GM23338 (cell line): Measurements from ENCODE around the gene PDE6H. TPM values are rescaled to one million over a fixed set of nuclear protein-coding genes. Genes with fewer than 3 reads are reported as not detected.

ENCODE experiments used
- ATAC-seq: fragments of 200-7000 bp; cut with Tn5 transposase; 3 replicates; pipeline ENCODE4 v1.9.1; 2020
- DNase-seq: peaks from one replicate; pipeline ENCODE4 v3.0.0-alpha.2; 2015; ENCODE audit warnings: low spot score
- H2AFZ ChIP-seq: fragments of 200-600 bp; sonication (generic); 2 replicates; pipeline ENCODE4 v1.8.0; 2016; ENCODE audit warnings: antibody characterized with exemption, mild to moderate bottlenecking, moderate library complexity
- H3F3A ChIP-seq: fragments of 200-600 bp; sonication (generic); replicated peaks from 2 replicates; pipeline ENCODE4 v1.8.0; 2017; ENCODE audit warnings: antibody characterized with exemption, mixed run types, low read depth
- H3K27ac ChIP-seq: fragments of 200-600 bp; sonication (generic); 2 replicates; pipeline ENCODE4 v1.6.1; 2016; ENCODE audit warnings: low read depth
- H3K27me3 ChIP-seq: fragments of 200-600 bp; sonication (generic); 2 replicates; pipeline ENCODE4 v1.8.0; 2016; ENCODE audit warnings: mild to moderate bottlenecking, mixed run types, moderate library complexity; ENCODE audit not compliant: insufficient read depth
- H3K36me3 ChIP-seq: fragments of 200-600 bp; sonication (generic); 2 replicates; pipeline ENCODE4 v1.8.0; 2016; ENCODE audit warnings: mild to moderate bottlenecking; ENCODE audit not compliant: insufficient read depth
- H3K4me1 ChIP-seq: fragments of 200-600 bp; sonication (generic); 2 replicates; pipeline ENCODE4 v1.8.0; 2016; ENCODE audit warnings: mild to moderate bottlenecking, moderate library complexity; ENCODE audit not compliant: insufficient read depth
- H3K4me2 ChIP-seq: fragments of 200-600 bp; sonication (generic); 2 replicates; pipeline ENCODE4 v1.7.1; 2017; ENCODE audit warnings: mixed run types
- H3K4me3 ChIP-seq: fragments of 200-600 bp; sonication (generic); 2 replicates; pipeline ENCODE4 v1.6.1; 2016; ENCODE audit warnings: mixed run types
- H3K79me2 ChIP-seq: fragments of 200-600 bp; sonication (generic); replicated peaks from 2 replicates; pipeline ENCODE4 v1.8.0; 2017; ENCODE audit warnings: mild to moderate bottlenecking; ENCODE audit not compliant: insufficient read depth
- H3K9me2 ChIP-seq: fragments of 200-600 bp; sonication (generic); 2 replicates; pipeline ENCODE4 v1.8.0; 2017; ENCODE audit not compliant: insufficient read depth
- H4K20me1 ChIP-seq: fragments of 200-600 bp; sonication (generic); replicated peaks from 2 replicates; pipeline ENCODE4 v1.8.0; 2017; ENCODE audit warnings: mild to moderate bottlenecking; ENCODE audit not compliant: insufficient read depth
- H3K27ac Mint-ChIP-seq: 2 replicates; pipeline ENCODE4 v1.8.0; 2020; ENCODE audit warnings: inconsistent platforms, mild to moderate bottlenecking, moderate library complexity, mixed read lengths
- H3K27me3 Mint-ChIP-seq: 3 replicates; pipeline ENCODE4 v1.8.0; 2022; ENCODE audit warnings: low read depth, mild to moderate bottlenecking, moderate library complexity, mixed read lengths, inconsistent platforms; ENCODE audit not compliant: insufficient read depth, poor library complexity
- H3K36me3 Mint-ChIP-seq: 3 replicates; pipeline ENCODE4 v1.8.0; 2021; ENCODE audit warnings: low read depth, mild to moderate bottlenecking, inconsistent platforms, moderate library complexity, mixed read lengths
- H3K4me1 Mint-ChIP-seq: 3 replicates; pipeline ENCODE4 v1.8.0; 2020; ENCODE audit warnings: mild to moderate bottlenecking, inconsistent platforms, mixed read lengths
- H3K4me3 Mint-ChIP-seq: 3 replicates; pipeline ENCODE4 v1.8.0; 2021; ENCODE audit warnings: moderate library complexity, mild to moderate bottlenecking, inconsistent platforms, mixed read lengths
- H3K9me3 Mint-ChIP-seq: 3 replicates; pipeline ENCODE4 v1.8.0; 2020; ENCODE audit warnings: moderate library complexity, mild to moderate bottlenecking, inconsistent platforms, mixed read lengths
- CREB1 ChIP-seq: fragments of 250-450 bp; sonication (Bioruptor Pico); IDR thresholded peaks from 2 replicates; pipeline ENCODE4 v1.5.0; 2020; ENCODE audit warnings: low read depth, mild to moderate bottlenecking, moderate library complexity
- ETS1 ChIP-seq: IDR thresholded peaks from 2 replicates; pipeline ENCODE4 v1.6.1; 2016; ENCODE audit warnings: antibody characterized with exemption
- EZH2 ChIP-seq: fragments of 200-600 bp; sonication (generic); IDR thresholded peaks from one replicate; pipeline ENCODE4 v1.8.0; 2017; ENCODE audit warnings: antibody characterized with exemption, mild to moderate bottlenecking, low read depth; ENCODE audit not compliant: unreplicated experiment
- EZH2phosphoT487 ChIP-seq: fragments of 200-600 bp; sonication (generic); IDR thresholded peaks from one replicate; pipeline ENCODE4 v1.8.1; 2018; ENCODE audit warnings: antibody characterized with exemption; ENCODE audit not compliant: unreplicated experiment
- JUNB ChIP-seq: IDR thresholded peaks from one replicate; pipeline ENCODE4 v1.6.1; 2016; ENCODE audit warnings: antibody characterized with exemption; ENCODE audit not compliant: unreplicated experiment
- NANOG ChIP-seq: IDR thresholded peaks from 2 replicates; pipeline ENCODE4 v1.6.1; 2016; ENCODE audit warnings: antibody characterized with exemption, borderline replicate concordance
- POLR2AphosphoS5 ChIP-seq: IDR thresholded peaks from 2 replicates; pipeline ENCODE4 v1.6.1; 2016; ENCODE audit warnings: antibody characterized with exemption, low read depth
- STAT1 ChIP-seq: IDR thresholded peaks from one replicate; pipeline ENCODE4 v1.6.1; 2016; ENCODE audit warnings: antibody characterized with exemption; ENCODE audit not compliant: unreplicated experiment
- ZNF114 ChIP-seq: fragments of 250-450 bp; sonication (Bioruptor Pico); IDR thresholded peaks from 2 replicates; pipeline ENCODE4 v1.5.0; 2020; ENCODE audit warnings: mild to moderate bottlenecking, moderate library complexity
- ZNF331 ChIP-seq: fragments of 250-450 bp; sonication (Bioruptor Pico); IDR thresholded peaks from 2 replicates; pipeline ENCODE4 v1.5.0; 2020; ENCODE audit warnings: low read depth, mild to moderate bottlenecking, moderate library complexity
- polyA plus RNA-seq: library from polyadenylated mRNA; unstranded; fragments of >200 nt; fragmentation: Nextera tagmentation; extraction: Ambion mirVana; gene quantifications from 2 replicates; pipeline ENCODE4 v1.2.1, GENCODE V29; 2016
- total RNA-seq: library from RNA; depleted of rRNA; stranded (reverse); fragments of >200 nt; shearing (Covaris generic); gene quantifications from 2 replicates; pipeline ENCODE4 v1.2.3, GENCODE V29; 2014
- TF ChIP-seq, protein P1 (sequence below): IDR thresholded peaks from one replicate; pipeline ENCODE4 v1.6.1; 2018; ENCODE audit warnings: antibody characterized with exemption; ENCODE audit not compliant: unreplicated experiment
- TF ChIP-seq, protein P2 (sequence below): fragments of 250-450 bp; sonication (Bioruptor Pico); IDR thresholded peaks from 2 replicates; pipeline ENCODE4 v1.5.0; 2020; ENCODE audit warnings: mild to moderate bottlenecking, moderate library complexity
- TF ChIP-seq, protein P3 (sequence below), 2 experiments: fragments of 200-600 bp in 1 of 2; sonication (generic) in 1 of 2; conservative IDR thresholded peaks; 2 replicates each; pipeline versions ENCODE4 v1.5.1 to v1.6.1; 2016 to 2017; ENCODE audit warnings: antibody characterized with exemption in 2 of 2, low read depth in 2 of 2, mild to moderate bottlenecking in 2 of 2, moderate library complexity in 1 of 2

Gene PDE6H
- total and polyA plus RNA-seq, 2 experiments from 2014 or later, result not detected

DNA sequence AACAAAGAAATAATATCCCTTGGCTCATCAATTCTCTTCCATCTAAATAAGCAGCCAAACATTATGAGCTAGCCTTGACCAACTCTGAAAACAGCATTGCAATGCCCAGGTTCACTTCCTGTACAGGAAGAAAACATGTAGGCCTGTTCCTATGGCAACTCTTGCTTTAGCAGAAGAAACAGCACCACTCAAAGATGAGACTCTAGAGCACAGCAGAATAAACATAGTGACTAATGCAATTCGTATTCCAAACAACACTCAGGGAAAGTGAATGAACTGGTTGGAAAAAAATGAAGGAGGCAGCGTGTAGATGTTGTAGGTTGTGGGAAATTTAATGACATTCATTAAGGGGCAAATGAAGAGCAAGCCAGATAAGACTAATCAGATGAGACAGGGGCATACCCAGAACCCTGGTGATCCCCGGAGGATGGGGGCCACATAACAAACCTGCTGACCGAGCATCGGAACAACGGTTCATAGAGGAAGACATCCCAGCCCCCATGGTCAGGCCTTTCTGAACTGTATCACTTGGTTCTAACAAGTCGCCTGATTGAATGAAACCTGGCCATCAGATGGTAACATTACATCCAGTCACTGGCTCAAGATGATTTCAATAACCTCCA is 20.4 kb upstream of the PDE6H start:
- H4K20me1 ChIP-seq, result no peaks in the 10 kb centered on the region
- H3K36me3 ChIP-seq, result no peaks in the 10 kb centered on the region
- ATAC-seq, result no peak
- H3K4me3 ChIP-seq, result no peak overlapping the region
- Mint-ChIP-seq H3K36me3 (no peaks in the 10 kb centered on the region), H3K4me1 (peaks cover 17% of the 10 kb centered on the region), H3K4me3 (no peak overlapping the region), H3K27me3 (no peaks in the 10 kb centered on the region), H3K27ac (no peak overlapping the region), H3K9me3 (no peaks in the 10 kb centered on the region)
- H2AFZ ChIP-seq, result no peak overlapping the region
- TF ChIP-seq EZH2 (no peak), STAT1 (no peak), ZNF114 (CRISPR knock-in tag) (no peak), NANOG (no peak), JUNB (no peak), POLR2AphosphoS5 (no peak), EZH2phosphoT487 (no peak), CREB1 (CRISPR knock-in tag) (no peak), ZNF331 (CRISPR knock-in tag) (no peak), ETS1 (no peak)
- TF ChIP-seq, protein P1, sequence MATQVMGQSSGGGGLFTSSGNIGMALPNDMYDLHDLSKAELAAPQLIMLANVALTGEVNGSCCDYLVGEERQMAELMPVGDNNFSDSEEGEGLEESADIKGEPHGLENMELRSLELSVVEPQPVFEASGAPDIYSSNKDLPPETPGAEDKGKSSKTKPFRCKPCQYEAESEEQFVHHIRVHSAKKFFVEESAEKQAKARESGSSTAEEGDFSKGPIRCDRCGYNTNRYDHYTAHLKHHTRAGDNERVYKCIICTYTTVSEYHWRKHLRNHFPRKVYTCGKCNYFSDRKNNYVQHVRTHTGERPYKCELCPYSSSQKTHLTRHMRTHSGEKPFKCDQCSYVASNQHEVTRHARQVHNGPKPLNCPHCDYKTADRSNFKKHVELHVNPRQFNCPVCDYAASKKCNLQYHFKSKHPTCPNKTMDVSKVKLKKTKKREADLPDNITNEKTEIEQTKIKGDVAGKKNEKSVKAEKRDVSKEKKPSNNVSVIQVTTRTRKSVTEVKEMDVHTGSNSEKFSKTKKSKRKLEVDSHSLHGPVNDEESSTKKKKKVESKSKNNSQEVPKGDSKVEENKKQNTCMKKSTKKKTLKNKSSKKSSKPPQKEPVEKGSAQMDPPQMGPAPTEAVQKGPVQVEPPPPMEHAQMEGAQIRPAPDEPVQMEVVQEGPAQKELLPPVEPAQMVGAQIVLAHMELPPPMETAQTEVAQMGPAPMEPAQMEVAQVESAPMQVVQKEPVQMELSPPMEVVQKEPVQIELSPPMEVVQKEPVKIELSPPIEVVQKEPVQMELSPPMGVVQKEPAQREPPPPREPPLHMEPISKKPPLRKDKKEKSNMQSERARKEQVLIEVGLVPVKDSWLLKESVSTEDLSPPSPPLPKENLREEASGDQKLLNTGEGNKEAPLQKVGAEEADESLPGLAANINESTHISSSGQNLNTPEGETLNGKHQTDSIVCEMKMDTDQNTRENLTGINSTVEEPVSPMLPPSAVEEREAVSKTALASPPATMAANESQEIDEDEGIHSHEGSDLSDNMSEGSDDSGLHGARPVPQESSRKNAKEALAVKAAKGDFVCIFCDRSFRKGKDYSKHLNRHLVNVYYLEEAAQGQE, result no peak
- TF ChIP-seq, protein P2, sequence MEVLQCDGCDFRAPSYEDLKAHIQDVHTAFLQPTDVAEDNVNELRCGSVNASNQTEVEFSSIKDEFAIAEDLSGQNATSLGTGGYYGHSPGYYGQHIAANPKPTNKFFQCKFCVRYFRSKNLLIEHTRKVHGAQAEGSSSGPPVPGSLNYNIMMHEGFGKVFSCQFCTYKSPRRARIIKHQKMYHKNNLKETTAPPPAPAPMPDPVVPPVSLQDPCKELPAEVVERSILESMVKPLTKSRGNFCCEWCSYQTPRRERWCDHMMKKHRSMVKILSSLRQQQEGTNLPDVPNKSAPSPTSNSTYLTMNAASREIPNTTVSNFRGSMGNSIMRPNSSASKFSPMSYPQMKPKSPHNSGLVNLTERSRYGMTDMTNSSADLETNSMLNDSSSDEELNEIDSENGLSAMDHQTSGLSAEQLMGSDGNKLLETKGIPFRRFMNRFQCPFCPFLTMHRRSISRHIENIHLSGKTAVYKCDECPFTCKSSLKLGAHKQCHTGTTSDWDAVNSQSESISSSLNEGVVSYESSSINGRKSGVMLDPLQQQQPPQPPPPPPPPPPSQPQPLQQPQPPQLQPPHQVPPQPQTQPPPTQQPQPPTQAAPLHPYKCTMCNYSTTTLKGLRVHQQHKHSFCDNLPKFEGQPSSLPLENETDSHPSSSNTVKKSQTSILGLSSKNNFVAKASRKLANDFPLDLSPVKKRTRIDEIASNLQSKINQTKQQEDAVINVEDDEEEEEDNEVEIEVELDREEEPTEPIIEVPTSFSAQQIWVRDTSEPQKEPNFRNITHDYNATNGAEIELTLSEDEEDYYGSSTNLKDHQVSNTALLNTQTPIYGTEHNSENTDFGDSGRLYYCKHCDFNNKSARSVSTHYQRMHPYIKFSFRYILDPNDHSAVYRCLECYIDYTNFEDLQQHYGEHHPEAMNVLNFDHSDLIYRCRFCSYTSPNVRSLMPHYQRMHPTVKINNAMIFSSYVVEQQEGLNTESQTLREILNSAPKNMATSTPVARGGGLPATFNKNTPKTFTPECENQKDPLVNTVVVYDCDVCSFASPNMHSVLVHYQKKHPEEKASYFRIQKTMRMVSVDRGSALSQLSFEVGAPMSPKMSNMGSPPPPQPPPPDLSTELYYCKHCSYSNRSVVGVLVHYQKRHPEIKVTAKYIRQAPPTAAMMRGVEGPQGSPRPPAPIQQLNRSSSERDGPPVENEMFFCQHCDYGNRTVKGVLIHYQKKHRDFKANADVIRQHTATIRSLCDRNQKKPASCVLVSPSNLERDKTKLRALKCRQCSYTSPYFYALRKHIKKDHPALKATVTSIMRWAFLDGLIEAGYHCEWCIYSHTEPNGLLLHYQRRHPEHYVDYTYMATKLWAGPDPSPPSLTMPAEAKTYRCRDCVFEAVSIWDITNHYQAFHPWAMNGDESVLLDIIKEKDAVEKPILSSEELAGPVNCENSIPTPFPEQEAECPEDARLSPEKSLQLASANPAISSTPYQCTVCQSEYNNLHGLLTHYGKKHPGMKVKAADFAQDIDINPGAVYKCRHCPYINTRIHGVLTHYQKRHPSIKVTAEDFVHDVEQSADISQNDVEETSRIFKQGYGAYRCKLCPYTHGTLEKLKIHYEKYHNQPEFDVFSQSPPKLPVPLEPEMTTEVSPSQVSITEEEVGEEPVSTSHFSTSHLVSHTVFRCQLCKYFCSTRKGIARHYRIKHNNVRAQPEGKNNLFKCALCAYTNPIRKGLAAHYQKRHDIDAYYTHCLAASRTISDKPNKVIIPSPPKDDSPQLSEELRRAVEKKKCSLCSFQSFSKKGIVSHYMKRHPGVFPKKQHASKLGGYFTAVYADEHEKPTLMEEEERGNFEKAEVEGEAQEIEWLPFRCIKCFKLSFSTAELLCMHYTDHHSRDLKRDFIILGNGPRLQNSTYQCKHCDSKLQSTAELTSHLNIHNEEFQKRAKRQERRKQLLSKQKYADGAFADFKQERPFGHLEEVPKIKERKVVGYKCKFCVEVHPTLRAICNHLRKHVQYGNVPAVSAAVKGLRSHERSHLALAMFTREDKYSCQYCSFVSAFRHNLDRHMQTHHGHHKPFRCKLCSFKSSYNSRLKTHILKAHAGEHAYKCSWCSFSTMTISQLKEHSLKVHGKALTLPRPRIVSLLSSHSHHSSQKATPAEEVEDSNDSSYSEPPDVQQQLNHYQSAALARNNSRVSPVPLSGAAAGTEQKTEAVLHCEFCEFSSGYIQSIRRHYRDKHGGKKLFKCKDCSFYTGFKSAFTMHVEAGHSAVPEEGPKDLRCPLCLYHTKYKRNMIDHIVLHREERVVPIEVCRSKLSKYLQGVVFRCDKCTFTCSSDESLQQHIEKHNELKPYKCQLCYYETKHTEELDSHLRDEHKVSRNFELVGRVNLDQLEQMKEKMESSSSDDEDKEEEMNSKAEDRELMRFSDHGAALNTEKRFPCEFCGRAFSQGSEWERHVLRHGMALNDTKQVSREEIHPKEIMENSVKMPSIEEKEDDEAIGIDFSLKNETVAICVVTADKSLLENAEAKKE (CRISPR knock-in tag), result no peak
- TF ChIP-seq, protein P3, sequence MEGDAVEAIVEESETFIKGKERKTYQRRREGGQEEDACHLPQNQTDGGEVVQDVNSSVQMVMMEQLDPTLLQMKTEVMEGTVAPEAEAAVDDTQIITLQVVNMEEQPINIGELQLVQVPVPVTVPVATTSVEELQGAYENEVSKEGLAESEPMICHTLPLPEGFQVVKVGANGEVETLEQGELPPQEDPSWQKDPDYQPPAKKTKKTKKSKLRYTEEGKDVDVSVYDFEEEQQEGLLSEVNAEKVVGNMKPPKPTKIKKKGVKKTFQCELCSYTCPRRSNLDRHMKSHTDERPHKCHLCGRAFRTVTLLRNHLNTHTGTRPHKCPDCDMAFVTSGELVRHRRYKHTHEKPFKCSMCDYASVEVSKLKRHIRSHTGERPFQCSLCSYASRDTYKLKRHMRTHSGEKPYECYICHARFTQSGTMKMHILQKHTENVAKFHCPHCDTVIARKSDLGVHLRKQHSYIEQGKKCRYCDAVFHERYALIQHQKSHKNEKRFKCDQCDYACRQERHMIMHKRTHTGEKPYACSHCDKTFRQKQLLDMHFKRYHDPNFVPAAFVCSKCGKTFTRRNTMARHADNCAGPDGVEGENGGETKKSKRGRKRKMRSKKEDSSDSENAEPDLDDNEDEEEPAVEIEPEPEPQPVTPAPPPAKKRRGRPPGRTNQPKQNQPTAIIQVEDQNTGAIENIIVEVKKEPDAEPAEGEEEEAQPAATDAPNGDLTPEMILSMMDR (conservative IDR thresholded peaks at IDR 0.05; ENCODE audit: low read depth in 2 of 2), result no peak
- H3F3A ChIP-seq, result no peaks in the 10 kb centered on the region
- no peaks in the 10 kb centered on the region for H3K79me2 ChIP-seq
- no peak overlapping the region for H3K4me2 ChIP-seq
- no peak overlapping the region for H3K27ac ChIP-seq
- H3K4me1 ChIP-seq, result no peaks in the 10 kb centered on the region; the same call in 1 of the 2 replicates
- no peaks in the 10 kb centered on the region for H3K9me2 ChIP-seq
- H3K27me3 ChIP-seq, result no peaks in the 10 kb centered on the region
- DNase-seq, result no peak
